HG03378 (cell line): ENCODE results near the gene MS4A3.
"Not testable (repeated sequence)": the region's sequence is repeated elsewhere in the genome, so short reads cannot be mapped to it uniquely, and the experiment has no call there.

Experiments used
- ATAC-seq: cut with Tn5 transposase; IDR thresholded peaks from one replicate; pipeline ENCODE4 v1.9.1; 2021; ENCODE audit warnings: mild to moderate bottlenecking, moderate library complexity; ENCODE audit not compliant: unreplicated experiment

MS4A3 gene, protein sequence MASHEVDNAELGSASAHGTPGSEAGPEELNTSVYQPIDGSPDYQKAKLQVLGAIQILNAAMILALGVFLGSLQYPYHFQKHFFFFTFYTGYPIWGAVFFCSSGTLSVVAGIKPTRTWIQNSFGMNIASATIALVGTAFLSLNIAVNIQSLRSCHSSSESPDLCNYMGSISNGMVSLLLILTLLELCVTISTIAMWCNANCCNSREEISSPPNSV

DNA sequence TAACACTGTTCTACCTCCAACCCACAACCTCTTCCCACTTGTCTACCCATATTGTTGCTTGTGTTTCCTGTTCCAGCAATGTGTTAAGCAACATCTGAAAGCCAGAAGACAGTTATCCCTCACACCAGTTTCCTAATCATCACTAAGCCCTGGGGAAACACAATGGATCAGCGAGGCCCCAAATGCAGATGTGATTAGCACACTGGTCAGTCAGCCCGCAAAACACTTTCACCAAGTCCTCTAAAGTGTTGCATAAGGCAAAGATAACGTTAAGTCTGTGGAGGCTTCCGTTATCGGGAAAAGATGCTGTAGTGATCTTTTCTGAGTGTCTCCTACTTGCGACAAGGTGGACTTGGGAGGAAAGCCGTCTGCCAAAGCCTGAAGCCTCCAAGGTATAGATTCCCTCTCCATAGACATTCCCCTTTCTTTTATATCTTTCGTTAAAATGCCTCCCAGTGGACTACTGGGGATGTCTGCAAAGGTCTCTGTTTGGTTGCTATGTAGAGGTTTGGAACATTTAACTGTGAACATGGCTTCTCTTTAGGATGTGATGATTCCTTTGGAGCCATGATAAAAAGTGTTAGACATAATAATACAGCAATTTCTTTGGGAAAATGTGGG, at the start of gene MS4A3:
MS4A3 (plus strand) TSS at position 317 of the 621 bp plus-strand sequence. CDS start 4,496 bp downstream, outside the sequence.
- no peak for ATAC-seq

DNA sequence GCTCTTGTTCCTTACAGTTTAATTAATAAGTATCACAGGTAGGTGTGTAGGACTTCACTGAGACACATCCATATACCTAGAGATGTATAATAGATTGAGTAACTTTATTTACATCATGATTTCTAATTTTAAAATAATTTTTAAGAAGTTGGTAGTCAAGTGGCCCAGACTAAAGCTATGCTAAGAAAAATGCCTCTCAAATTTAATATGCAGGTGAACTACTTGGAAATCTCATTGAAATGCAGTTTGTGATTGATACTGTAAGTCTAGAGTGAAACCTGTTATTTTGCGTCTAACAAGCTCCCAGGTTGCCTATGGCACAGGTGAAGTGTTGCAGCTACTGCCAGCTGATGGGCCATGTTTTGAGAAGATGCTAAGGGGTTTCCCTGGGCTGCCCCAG, 39.6 kb upstream of the MS4A3 start, which contains the start of gene OOSP4B:
OOSP4B (plus strand) TSS at position 301 of the 400 bp plus-strand sequence.
- no peak for ATAC-seq

DNA sequence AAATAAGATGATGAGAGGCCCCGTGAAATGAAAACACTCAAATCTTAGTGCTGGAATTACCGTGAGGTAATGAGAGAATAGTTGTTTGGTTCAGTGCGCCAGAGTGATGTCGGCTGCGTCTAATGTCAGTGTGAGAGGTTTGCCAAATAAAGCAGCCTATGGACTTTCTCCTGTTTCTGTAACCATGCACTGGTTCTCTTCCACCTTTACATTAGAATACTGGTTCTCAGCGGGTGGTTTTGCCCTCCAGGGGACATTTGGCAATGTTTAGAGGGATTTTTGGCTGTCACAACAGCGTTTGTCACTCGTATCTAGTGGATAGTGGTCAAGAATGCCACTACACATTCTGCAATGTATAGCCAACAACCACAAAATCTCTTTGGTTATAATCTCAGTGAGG, 38.4 kb upstream of the MS4A3 start:
- no peak for ATAC-seq

DNA sequence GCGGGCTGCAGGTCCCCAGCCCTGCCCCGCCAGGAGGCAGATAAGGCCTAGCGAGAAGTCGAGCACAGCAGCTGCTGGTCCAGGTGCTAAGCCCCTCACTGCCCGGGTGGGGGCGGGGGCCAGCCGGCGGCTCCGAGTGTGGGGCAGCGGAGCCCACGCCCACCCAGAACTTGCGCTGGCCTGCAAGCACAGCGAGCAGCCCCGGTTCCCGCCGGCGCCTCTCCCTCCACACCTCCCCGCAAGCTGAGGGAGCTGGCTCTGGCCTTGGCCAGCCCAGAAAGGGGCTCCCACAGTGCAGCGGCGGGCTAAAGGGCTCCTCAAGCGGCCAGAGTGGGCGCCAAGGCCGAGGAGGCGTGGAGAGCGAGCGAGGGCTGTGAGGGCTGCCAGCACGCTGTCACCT, 36.1 kb upstream of the MS4A3 start:
- not testable (repeated sequence) for ATAC-seq

DNA sequence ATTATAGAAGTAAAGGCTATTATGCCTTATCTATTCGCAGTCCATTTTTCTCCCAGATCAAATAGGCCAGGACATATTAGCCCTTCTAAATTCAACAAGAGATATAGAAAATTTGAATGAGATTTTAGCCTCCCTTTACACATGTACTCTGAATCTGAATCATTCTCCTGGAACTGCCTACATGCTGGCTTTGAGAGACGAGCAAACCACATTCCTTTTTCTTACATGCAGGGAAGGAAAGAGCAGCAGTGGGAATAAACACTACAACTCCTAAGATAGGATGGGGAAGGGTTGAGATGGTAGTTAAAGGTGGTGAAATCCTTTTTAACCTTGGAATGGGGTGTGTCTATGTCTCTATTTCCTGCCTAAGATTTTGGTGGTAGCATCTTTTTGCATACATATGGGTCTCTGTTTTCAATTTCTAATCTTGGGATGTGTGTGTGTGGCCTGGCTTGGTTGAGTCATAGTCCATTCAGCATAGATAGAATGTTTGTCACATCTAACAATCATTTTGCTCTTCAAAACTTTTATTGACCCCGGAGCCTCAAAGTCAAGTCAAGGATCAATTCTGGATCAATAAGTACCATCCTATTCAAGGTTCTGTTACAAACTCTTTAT, 27.3 kb upstream of the MS4A3 start:
- no peak for ATAC-seq

DNA sequence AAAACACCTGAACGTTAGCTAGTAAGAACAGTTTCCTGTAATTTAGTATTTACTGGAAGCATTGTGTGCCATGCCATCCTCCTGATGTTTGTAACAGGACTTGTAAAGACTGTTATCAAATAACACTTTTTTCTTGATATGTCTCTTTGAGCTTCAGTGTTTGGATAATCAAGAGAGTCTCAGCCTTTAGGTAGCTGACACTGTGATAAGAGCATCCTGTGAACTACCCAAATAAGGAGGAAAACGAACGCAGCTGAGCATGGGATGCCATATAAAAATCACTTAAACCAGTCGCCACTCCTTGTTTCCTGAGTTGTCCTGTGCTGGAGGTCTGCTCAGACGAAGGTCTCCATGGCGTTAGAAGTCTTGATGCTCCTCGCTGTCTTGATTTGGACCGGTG, 16.4 kb upstream of the MS4A3 start, which contains the start of gene OOSP2:
OOSP2 (plus strand) TSS at position 301 of the 400 bp plus-strand sequence; CDS start at position 352, 51 bp downstream.
- no peak for ATAC-seq

DNA sequence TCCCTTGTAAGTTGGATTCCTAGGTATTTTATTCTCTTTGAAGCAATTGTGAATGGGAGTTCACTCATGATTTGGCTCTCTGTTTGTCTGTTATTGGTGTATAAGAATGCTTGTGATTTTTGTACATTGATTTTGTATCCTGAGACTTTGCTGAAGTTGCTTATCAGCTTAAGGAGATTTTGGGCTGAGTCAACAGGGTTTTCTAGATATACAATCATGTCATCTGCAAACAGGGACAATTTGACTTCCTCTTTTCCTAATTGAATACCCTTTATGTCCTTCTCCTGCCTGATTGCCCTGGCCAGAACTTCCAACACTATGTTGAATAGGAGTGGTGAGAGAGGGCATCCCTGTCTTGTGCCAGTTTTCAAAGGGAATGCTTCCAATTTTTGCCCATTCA, 6.0 kb upstream of the MS4A3 start:
- not testable (repeated sequence) for ATAC-seq

DNA sequence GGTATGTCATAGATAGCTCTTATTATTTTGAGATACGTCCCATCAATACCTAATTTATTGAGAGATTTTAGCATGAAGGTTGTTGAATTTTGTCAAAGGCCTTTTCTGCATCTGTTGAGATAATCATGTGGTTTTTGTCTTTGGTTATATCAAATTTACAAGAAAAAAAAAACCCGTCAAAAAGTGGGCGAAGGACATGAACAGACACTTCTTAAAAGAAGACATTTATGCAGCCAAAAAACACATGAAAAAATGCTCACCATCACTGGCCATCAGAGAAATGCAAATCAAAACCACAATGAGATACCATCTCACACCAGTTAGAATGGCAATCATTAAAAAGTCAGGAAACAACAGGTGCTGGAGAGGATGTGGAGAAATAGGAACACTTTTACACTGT, 5.6 kb upstream of the MS4A3 start:
- ATAC-seq: not testable (repeated sequence)

DNA sequence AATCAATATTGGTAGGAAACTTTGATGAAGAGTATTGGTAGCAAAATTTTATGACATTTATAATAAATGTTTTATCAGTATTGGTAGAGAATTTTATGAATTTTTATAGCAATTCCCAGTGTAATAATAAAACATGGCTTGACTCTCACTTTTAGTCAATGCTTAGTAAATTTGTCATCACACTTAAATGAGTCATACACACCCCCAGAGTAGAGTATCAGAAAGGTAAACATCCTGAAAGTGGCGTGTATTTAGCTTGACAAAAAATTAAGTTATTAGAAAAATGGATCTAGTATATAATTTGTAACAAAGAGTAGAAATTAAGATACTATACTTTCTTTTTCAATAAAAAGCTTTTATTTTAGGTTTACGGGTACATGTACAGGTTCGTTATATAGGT, 2.6 kb downstream of the MS4A3 start:
- ATAC-seq: no peak

DNA sequence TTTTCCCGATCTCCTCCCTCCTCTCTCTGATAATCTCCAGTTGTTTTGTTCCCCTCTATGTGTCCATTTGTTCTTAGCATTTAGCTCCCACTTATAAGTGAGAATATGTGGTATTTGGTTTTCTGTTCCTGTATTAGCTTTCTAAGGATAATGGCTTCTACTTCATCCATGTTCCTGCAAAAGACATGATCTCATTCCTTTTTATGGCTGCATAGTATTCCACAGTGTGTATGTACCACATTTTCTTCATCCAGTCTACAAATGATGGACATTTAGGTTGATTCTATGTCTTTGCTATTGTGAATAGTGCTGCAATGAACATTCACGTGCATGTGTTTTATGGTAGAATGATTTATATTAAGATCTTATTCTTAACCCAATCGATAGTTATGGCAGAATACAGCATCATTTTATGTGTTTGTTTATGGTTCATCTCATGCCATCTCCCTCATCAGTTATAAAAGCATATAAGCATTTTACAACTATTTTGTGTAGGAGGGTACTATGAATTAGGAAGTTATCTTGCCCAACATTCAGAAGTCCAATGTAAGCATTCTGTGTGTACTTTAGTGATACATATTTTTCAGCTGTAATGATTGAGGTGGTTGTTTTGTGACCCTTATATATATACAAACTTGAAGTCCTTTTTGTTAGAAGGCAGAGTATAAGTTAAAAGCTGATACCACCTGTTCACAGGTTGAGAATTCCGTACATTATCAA, 3.2 kb downstream of the MS4A3 start:
- ATAC-seq: no peak

DNA sequence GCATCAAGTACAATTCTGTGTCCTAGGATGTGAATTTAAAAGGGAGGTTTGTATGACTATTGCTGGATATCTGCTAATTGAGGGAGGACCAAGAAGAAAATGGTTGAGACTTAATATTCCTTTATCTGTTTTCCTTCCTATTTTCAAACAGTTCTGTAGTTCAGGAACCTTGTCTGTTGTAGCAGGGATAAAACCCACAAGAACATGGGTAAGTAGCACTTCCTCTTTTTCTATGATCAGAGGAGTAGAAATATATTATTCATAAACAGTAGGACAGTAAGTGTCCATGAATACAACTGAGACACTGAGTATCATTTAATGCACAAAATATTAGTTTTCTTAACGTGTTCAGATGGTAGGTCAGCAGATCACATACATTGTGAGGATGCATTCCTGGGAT, 7.6 kb downstream of the MS4A3 start:
- no peak for ATAC-seq

DNA sequence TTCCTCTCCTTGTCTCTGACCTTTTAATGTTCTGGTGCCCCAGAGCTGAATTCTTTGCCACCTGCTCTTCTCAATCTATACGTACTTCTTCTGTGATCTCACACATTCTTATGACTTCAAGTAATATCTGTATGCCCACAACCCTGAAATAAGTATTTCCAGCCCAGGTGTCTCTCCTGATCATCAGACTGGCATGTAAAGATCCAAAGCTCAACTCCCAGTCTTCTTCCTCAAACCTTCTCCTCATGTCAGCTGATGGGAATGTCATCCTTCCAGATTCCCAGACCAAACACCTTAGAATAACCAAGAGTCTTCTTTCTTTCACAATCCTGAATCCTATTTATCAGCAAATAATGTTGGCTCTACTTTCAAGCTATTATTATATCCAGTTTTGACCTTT, 9.3 kb downstream of the MS4A3 start:
- ATAC-seq: no peak

DNA sequence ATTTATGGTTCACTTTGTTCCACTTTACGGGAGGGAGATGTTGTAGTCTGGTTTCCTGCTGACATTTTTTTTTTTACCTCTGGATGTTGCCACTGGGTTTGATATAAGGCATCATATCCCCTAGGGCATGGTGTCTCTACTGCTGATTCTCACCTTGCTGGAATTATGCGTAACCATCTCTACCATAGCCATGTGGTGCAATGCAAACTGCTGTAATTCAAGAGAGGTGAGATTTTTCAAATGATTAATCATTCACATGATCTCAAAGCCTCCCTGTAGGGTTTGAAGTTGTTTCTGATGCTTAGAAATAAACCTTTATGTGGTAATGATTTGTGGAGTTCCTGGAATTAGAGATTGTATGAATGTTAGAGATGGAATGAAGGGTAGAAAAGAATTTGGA, 13.0 kb downstream of the MS4A3 start:
- ATAC-seq: no peak

DNA sequence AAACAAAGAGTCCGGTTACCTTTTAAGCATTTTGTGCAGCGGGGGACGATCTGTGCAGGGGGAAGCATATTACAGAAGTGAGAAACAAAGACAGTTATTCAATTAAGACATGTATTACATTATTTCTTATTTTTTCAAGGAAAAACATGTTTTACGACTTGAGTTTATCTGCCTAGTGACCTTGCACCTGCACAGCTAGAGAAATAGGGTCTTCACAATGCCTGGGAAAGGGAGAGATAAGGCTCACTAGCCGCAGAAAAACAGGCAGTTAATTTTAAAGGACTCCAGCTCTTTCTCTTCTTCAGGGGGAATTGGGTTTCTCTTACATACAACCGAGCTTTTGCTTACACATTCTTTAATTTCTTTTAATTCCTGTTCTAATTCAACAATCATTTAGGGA, 15.2 kb downstream of the MS4A3 start:
- ATAC-seq: not testable (repeated sequence)

DNA sequence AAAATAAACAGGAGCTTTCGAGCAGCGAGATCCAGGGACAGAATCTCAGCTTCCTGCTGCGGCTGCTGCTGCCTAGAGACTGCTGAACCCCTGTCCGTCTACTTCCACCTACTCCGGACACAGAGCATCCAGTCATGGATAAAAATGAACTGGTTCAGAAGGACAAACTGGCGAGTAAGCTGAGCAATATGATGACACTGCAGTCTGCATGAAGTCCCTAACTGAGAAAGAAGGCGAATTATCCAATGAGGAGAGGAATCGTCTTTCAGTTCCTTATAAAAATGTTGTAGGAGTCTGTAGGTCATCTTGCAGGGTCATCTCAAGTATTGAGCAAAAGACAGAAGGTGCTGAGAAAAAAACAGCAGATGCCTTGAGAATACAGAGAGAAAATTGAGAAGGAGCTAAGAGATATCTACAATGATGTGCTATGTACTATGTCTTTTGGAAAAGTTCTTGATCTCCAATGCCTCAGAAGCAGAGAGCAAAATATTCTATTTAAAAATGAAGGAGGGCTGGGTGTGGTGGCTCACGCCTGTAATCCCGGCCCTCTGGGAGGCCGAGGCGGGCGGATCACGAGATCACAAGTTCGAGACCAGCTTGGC, 20.9 kb downstream of the MS4A3 start:
- no peak for ATAC-seq

DNA sequence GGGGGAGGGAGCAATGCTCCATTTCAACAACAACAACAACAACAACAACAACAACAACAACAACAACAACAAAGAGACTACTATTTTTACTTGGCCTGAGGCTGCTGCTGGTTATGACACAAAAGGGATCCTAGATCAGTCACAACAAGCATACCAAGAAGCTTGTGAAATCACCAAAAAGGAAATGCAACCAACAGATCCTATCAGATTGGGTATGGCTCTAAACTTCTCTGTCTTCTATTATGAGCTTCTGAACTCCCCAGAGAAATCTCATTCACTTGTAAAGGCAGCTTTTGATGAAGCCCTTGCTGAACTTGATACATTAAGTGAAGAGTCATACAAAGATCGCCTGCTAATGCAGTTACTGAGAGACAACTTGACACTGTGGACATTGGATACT, 21.5 kb downstream of the MS4A3 start:
- no peak for ATAC-seq

DNA sequence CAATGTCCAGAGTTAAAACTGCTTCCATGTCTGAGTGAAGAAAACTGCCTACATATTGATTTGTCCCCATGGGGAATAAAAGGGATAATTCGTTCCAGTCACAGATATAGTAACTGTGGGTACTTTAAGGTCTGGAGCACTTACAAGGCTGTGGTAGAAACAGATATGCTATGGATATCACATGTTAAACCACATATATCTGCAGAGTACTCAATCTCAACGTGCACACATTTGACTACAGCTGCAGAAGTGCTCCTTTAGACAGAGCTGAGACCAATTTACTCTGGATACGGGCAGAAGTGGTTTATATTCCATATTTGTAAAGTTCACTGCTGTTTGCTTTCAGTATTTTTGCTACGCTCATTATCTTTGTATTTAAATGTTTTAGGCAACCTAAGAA, 22.3 kb downstream of the MS4A3 start:
- no peak for ATAC-seq

DNA sequence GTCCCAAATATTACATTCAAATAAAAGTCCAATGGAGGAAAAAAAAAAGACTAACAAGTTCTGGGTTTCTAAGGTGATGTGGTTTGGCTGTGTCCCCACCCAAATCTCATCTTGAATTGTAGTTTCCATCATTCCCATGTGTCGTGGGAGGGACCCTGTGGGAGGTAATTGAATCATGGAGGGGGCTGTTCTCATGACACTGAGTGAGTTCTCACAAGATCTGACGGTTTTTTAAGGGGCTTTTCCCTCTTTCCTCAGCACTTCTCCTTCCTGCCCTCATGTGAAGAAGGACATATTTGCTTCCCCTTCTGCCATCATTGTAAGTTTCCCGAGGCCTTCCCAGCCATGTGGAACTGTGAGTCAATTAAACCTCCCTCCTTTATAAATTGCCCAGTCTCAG, 24.1 kb downstream of the MS4A3 start:
- ATAC-seq: no peak

DNA sequence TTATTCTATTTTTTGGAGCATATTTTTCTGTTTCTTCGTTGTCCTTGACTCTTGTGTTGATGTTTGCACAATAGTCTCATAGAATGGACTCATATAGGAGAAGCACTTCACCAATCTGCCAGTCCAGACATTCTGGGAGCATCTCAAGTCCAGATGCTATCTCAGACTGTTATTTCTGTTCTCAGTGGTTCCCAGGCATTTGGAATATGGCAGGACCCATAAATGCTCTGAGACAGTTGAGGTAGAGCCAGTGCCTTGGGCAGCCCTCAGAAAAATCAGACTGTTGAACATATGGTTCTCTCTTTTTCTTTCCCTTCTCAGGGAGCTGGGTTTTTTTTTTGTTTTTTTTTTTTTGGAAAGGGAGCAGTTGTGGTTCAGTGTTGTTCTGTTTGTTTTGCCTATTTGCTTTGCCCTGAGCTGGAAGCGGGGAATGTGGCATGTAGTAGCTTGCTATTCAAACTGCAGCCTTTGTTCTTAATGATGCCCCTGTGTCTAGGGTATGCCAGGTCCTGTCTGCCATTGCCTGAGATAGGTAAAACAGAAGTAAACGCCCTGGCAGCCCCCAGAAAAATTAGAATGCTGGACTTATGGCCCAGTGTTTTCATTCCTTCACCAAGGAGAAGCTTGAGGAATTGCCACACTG, 28.3 kb downstream of the MS4A3 start:
- no peak for ATAC-seq

DNA sequence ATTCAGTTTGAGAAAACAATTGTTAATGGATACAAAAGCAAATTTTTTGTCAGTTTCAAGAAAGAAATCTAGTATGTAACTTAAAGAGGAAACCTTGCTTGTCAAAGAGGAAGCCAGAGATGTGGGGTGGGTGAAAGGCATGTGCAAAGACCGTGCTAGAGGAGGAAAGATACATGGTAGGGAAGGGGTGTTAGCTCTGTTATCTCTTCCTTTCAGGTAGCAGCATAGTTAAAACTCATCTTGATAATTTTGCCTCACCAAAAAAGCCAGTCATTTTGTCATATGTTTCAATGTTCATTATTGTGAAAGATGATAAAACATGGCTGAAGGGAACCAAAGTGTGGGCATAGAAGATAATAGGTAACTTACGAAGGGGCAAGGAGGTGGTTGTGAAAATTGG, 29.4 kb downstream of the MS4A3 start:
- no peak for ATAC-seq

DNA sequence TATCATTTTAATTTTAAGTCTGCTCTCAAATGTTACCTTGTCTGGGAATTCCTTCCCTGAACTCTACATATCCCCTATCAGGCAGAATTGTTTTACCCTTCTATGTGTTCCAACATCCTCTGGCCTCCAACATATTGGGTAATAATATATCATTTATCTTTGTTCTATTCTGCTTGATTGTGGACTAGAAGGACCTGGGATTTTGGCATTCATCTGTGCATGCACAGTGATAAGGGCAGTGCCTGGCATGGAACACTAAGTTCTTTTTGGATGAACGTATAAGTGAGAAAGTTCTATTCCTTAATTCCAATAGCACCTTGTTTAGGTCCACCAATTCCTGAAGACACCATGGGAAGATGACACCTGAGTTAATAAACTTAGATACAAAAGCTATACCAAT, 30.8 kb downstream of the MS4A3 start:
- no peak for ATAC-seq
